AG09319 (cell line): Measurements from ENCODE around the gene RNF151.
"Not testable (repeated sequence)": the region's sequence is repeated elsewhere in the genome, so short reads cannot be mapped to it uniquely, and the experiment has no call there.

ENCODE experiments used
- DNase-seq: peaks from one replicate; pipeline ENCODE4 v3.0.0-alpha.2; 2010; ENCODE audit warnings: low read depth; ENCODE audit errors: extremely low read depth
- TF ChIP-seq, protein P1 (sequence below): IDR thresholded peaks from 2 replicates; pipeline ENCODE4 v1.5.1; 2011; ENCODE audit warnings: low read depth, mild to moderate bottlenecking, inconsistent platforms, low read length, moderate library complexity

The RNF151 gene

DNA sequence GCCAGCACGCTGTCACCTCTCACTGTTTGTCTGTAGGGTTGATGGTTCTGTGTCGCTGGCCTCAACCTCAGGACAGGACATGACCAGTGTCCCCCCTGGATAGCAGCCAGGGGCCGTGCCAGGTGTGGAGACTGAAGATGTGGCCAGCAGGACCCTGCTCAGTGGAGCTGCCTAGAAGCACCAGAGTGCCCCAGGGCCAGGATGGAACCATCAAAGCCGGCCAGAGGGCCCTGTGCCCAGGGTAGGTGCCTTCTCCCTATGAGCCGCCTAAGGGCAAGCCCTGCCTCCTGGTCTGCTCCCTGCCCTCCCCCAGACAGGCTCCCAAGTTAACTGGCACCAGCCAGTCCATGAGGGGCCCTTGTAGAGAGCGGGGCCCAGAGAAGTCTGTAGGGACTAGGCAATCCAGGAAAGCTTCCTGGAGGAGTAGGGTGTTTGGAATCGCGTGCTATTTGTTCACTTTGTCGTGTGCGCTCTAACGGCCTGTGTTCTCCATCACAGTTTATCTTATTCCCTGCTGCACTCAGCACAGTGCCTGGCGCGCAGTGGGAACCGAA lies 7.9 kb upstream of the RNF151 start:
- TF ChIP-seq, protein P1, sequence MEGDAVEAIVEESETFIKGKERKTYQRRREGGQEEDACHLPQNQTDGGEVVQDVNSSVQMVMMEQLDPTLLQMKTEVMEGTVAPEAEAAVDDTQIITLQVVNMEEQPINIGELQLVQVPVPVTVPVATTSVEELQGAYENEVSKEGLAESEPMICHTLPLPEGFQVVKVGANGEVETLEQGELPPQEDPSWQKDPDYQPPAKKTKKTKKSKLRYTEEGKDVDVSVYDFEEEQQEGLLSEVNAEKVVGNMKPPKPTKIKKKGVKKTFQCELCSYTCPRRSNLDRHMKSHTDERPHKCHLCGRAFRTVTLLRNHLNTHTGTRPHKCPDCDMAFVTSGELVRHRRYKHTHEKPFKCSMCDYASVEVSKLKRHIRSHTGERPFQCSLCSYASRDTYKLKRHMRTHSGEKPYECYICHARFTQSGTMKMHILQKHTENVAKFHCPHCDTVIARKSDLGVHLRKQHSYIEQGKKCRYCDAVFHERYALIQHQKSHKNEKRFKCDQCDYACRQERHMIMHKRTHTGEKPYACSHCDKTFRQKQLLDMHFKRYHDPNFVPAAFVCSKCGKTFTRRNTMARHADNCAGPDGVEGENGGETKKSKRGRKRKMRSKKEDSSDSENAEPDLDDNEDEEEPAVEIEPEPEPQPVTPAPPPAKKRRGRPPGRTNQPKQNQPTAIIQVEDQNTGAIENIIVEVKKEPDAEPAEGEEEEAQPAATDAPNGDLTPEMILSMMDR, result no peak
- DNase-seq, result no peak

DNA sequence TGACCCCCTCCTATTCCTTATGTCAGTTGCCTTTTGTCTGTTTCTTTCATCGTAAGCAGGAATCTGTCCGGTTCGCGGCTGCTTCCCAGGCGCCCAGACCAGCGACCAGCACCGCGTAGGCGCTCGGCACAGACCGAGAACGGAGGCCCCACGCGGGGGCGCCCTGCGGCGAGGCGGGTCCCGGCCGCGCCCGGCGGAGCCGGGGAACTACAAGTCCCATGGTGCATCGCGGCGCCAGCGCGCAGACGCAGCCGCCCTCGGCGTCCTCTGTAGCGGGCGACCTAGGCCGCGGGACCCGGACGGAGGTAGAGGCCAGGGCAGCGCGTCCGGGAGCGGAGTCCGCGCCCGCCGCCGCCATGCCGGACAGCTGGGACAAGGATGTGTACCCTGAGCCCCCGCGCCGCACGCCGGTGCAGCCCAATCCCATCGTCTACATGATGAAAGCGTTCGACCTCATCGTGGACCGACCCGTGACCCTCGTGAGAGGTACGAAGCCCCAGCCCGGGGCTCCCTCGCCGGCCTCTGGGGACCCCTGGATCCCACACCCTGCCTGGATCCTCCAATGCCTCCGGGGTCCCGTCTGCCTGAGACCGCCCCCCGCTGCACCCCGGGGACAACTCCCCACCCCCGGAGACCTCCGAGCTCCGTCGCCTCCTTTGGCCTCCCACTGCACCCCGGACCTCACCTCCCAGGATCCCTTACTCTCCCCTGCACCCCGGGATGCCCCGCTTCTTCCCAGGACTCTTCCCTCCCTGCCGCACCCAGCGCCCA lies 7.2 kb upstream of the RNF151 start, which contains the start of gene NDUFB10:
Gene NDUFB10 (plus strand): TSS at position 270 of the 771 bp plus-strand sequence. CDS start 87 bp downstream, at position 357.
- peak; percentile 76 for DNase-seq
- TF ChIP-seq, protein P1, result peak; percentile 47

DNA sequence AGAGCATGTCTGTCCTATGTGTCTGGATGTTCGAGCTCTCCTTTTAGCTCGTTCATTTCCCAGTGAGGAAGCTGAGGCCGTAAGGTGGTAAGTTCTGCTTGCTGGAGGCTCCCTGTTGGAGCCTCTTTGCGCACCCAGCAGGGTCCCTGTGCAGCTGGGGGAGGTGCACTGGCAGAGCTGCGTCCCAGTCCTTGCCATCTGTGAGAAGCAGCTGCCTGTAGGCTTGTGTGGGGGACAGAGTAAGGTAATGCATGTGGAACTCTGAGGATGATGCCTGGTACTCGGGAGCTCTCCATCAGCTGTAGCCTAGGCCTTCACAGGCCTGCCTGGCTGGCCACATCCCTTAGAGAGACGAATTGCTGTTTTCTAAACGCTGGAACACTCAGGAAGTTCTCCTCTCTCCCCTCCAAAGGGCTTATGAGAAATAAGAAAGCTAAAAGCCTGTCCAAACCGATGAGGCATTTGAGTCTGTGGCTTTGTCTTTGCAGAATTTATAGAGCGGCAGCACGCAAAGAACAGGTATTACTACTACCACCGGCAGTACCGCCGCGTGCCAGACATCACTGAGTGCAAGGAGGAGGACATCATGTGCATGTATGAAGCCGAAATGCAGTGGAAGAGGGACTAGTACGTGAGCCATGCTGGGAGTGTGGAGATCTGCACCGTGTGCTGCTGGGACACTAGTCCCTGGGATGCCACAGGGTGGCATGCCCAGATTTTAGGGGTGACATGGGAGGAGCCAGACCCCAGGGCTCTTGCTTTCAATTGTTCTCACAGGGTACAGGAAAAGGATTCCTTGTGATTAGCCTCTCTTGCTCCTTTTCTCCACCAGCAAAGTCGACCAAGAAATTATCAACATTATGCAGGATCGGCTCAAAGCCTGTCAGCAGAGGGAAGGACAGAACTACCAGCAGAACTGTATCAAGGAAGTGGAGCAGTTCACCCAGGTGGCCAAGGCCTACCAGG lies 5.7 kb upstream of the RNF151 start:
- TF ChIP-seq, protein P1, result no peak
- no peak for DNase-seq

DNA sequence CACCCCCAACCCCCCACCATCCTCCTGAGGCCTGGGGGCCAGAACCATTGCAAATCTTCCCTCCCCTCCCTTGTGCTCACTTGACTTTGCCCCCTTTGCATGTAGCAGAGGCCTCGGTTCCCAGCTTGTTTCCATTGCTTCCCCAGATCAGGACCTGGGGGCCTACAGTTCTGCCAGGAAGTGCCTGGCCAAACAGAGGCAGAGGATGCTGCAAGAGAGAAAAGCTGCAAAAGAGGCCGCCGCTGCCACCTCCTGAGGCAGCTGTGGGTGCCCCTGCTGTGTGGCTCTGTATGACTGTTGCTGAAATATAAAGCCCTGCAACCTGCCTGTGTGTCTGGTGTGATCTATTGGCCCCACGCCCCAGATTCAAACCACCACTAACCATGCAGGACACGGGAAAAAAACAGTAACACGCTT lies 5.0 kb upstream of the RNF151 start:
- TF ChIP-seq, protein P1, result no peak
- DNase-seq, result no peak

DNA sequence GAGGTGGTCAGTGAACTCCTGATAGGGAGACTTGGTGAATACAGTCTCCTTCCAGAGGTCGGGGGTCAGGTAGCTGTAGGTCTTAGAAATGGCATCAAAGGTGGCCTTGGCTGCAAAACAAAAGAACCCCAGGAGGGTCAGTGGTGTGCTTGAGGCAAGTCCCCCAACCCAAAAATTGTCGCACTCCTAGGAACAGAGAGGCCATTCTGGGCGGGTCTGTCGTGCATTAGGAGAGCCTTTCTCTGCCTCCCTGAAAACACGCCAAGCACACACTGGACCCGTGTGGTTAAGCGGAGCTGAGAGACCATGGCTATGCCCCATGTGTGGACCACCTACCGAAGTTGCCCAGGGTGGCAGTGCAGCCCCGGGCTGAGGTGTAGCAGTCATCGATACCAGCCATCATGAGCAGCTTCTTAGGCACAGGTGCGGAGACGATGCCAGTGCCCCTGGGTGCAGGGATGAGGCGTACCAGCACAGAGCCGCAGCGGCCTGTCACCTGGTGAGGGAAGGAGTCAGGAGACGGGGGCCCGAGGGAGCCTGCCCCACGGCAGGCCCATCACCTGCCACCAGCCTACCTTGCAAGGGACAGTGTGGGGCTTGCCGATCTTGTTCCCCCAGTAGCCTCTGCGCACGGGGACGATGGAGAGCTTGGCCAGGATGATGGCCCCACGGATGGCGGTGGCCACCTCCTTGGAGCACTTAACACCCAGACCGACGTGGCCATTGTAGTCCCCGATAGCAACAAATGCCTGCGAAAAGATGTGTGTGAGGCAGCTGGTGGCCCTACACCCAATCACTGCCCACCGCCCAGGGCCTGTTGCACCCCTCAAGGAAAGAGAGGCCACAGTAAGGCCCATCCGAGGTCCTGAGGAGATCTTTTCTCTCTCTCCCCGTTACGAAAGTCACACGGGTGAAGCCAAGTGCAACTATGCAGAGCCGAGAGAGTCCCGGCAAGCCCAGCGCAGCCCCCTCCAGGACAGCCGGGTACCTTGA lies 4.2 kb upstream of the RNF151 start:
- not testable (repeated sequence) for DNase-seq

DNA sequence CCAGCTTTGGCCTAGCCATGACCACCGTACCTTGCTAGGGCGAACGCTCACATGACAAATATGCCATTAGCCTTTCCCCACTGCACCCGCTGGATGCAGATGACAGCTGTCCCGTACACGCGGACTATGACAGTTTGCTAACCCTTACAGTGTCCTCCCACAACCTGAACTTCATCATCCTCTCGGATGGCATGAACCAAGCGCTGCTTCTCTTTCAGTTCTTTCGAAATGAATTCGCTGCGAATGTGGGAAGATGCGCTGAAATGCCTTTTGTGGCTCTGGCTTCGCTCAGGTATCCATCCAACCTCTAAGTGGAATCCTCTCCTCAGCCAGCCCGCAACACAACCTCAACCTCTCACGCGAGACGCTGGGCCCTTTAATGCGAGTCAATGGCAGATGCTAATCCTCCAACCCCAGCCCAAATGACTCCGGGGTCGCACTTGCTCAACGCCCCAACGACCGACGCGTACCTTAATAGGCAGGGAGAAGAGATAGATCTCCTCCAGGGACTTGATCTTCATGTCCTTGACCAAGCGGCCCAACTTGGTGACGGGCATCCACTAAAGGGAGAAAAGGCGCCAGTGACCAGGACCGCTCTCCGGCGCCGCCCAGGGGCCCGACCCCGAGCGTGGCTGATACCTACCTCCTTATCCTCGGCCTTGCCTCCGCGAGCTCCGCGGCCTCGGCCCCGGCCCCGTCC lies 2.7 kb upstream of the RNF151 start:
- no peak for DNase-seq
- TF ChIP-seq, protein P1, result no peak
